GM20000 (cell line): ENCODE measurements around the gene ECI2.

Source experiments
- DNase-seq: peaks from one replicate; pipeline ENCODE4 v3.0.0; 2012; ENCODE audit warnings: low spot score
- TF ChIP-seq, protein P1 (sequence below): IDR thresholded peaks from 2 replicates; pipeline ENCODE4 v1.5.1; 2012; ENCODE audit warnings: mild to moderate bottlenecking, control low read depth; ENCODE audit errors: extremely low read depth, missing control alignments

The ECI2 gene

DNA sequence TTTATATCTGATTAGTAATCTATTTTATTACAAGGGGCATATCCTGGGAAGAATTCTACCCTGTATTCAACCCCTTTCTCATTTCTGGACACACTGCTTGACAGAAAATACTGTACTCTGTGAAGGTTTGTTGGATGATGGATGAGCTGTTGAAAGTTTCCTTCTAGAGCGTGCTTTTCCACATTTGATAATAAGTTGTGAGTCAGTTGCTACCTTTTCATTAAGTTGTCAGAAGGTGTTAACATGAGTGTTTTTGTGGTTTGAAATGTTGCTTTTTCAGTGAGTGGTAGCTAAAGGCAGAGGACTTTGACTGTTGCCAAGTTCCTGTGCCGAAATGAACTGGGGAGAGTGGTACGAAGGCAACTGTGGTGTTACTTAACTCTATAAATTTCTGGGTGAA lies 3.9 kb upstream of the ECI2 start:
- no peak for DNase-seq
- TF ChIP-seq, protein P1, sequence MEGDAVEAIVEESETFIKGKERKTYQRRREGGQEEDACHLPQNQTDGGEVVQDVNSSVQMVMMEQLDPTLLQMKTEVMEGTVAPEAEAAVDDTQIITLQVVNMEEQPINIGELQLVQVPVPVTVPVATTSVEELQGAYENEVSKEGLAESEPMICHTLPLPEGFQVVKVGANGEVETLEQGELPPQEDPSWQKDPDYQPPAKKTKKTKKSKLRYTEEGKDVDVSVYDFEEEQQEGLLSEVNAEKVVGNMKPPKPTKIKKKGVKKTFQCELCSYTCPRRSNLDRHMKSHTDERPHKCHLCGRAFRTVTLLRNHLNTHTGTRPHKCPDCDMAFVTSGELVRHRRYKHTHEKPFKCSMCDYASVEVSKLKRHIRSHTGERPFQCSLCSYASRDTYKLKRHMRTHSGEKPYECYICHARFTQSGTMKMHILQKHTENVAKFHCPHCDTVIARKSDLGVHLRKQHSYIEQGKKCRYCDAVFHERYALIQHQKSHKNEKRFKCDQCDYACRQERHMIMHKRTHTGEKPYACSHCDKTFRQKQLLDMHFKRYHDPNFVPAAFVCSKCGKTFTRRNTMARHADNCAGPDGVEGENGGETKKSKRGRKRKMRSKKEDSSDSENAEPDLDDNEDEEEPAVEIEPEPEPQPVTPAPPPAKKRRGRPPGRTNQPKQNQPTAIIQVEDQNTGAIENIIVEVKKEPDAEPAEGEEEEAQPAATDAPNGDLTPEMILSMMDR: no peak

GRCh38 chr6:4138186-4138585 lies 2.8 kb upstream of the ECI2 start:
- DNase-seq: no peak
- TF ChIP-seq, protein P1: no peak

DNA sequence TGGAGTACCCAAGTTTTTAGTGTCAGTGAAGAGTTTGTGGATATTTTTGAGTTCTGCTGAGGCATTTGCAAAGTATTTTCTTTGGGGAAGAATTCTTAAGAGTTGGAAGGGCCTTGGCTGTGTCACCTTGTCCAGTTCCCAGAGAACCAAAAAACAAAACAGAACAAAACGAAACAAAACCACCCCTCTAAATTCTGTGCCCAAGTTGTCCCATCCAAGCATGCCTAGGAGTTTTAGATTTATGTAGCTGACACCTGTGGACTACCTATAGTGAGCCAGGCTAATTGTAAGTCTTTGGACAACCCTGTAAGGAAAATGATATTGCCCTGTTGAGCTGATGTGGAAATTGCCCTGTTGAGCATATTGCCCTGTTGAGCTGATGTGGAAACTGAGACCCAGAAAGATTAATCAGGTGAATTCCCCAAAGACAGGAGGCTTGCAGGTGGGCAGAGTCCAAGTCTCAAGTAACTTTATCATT lies 1.0 kb upstream of the ECI2 start:
- no peak for DNase-seq
- TF ChIP-seq, protein P1: no peak

- TF ChIP-seq, protein P1: no peak
- peak; percentile 99 for DNase-seq
Observed at GRCh38 chr6:4135665-4136353, 434 bp upstream of the ECI2 start.

- peak; percentile 23 for DNase-seq
- TF ChIP-seq, protein P1: no peak
Observed at GRCh38 chr6:4133941-4134838, 1.2 kb downstream of the ECI2 start.

DNA sequence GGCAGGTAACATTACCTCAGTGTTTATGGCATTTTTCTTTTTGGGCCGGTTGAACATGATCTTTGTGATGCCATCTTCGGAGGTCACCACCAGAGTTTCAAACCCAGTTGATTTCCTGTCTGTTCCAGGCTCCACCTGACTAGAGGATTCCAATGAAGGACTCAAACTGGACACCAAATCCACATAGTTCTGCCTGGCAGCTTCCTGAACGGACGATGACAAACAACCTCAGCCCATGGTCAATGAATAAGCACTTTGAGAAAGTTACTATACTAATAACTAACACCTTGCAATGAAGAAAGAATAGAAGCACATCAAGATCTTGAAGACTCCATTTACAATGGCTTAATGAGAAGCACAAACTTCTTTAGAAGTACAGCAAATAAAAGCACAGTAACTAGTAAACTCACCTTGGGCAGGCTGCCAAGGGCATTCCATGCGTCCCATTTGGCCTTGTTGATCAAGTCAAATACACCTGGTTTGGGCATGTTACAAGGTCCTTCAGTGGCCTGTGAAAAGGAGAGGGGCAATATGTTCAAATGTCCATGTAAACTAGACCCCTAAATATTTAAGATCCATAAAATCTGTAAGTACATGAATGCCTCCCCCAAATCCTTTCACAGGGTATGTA lies 4.9 kb downstream of the ECI2 start:
- no peak for DNase-seq
- TF ChIP-seq, protein P1: no peak
